Right lung (tissue), 5 donors: ENCODE measurements around the gene GLT6D1. TPM values are rescaled to one million over a fixed set of nuclear protein-coding genes. Genes with fewer than 3 reads are reported as not detected.

Experiments
- DNase-seq, 2 donors: peaks; one replicate each; pipeline ENCODE4 v3.0.0-alpha.2; 2013
- polyA plus RNA-seq, 5 donors: library from polyadenylated mRNA; unstranded; fragments of 120-200 nt; gene quantifications; one replicate each; pipeline versions ENCODE4 v1.2.1 to v1.2.3, GENCODE V29; 2013; ENCODE audit warnings: inconsistent platforms in 1 of 5, low replicate concordance in 1 of 5; ENCODE audit not compliant: insufficient read length in 5 of 5, insufficient read depth in 1 of 5

The GLT6D1 gene
- polyA plus RNA-seq, 5 donors = not detected

GRCh38 chr9:135622415-135623020, 16.8 kb downstream of the GLT6D1 start:
- DNase-seq = no peak

- no peak for DNase-seq
These were observed 18.8 kb downstream of the GLT6D1 start for GRCh38 chr9:135620558-135620957.

GRCh38 chr9:135619599-135619886, 19.8 kb downstream of the GLT6D1 start:
- DNase-seq = no peak

GRCh38 chr9:135618866-135619598, 20.3 kb downstream of the GLT6D1 start:
- no peak for DNase-seq

- no peak for DNase-seq
These were observed 21.3 kb downstream of the GLT6D1 start for GRCh38 chr9:135617991-135618411.

- no peak for DNase-seq
These were observed 21.8 kb downstream of the GLT6D1 start for GRCh38 chr9:135617538-135617900.

- no peak for DNase-seq
These were observed 22.5 kb downstream of the GLT6D1 start for GRCh38 chr9:135616619-135617537.

GRCh38 chr9:135615666-135616618, 23.4 kb downstream of the GLT6D1 start:
- DNase-seq = no peak

- no peak for DNase-seq
These were observed 24.3 kb downstream of the GLT6D1 start for GRCh38 chr9:135614821-135615665.

- no peak for DNase-seq
These were observed 25.2 kb downstream of the GLT6D1 start for GRCh38 chr9:135613946-135614805.

GRCh38 chr9:135612981-135613910, 26.1 kb downstream of the GLT6D1 start:
- no peak for DNase-seq

GRCh38 chr9:135612437-135612836, 26.9 kb downstream of the GLT6D1 start:
- no peak for DNase-seq

GRCh38 chr9:135611875-135612209, 27.5 kb downstream of the GLT6D1 start:
- no peak for DNase-seq

- DNase-seq = no peak
These were observed 28.0 kb downstream of the GLT6D1 start for GRCh38 chr9:135611142-135611874.

- DNase-seq = no peak
These were observed 28.8 kb downstream of the GLT6D1 start for GRCh38 chr9:135610290-135611141.

GRCh38 chr9:135609366-135609955, 29.9 kb downstream of the GLT6D1 start:
- DNase-seq = no peak

GRCh38 chr9:135608999-135609317, 30.4 kb downstream of the GLT6D1 start:
- DNase-seq = no peak
